OCI-LY1 (cell line): ENCODE results near the gene PDXDC1.
"Not testable (repeated sequence)": the region's sequence is repeated elsewhere in the genome, so short reads cannot be mapped to it uniquely, and the experiment has no call there.

Experiments
- EZH2 ChIP-seq: fragments of 200-600 bp; sonication (generic), shearing (Covaris generic); IDR thresholded peaks from 2 replicates; pipeline ENCODE4 v1.8.0; 2017; ENCODE audit warnings: borderline replicate concordance, mixed run types, mild to moderate bottlenecking, antibody characterized with exemption, low read length, moderate library complexity, mixed read lengths
- TF ChIP-seq, protein P1 (sequence below): fragments of 200-600 bp; sonication (generic), shearing (Covaris generic); IDR thresholded peaks from 2 replicates; pipeline ENCODE4 v1.5.1; 2017; ENCODE audit warnings: mild to moderate bottlenecking, antibody characterized with exemption, low read length, moderate library complexity, mixed read lengths

DNA sequence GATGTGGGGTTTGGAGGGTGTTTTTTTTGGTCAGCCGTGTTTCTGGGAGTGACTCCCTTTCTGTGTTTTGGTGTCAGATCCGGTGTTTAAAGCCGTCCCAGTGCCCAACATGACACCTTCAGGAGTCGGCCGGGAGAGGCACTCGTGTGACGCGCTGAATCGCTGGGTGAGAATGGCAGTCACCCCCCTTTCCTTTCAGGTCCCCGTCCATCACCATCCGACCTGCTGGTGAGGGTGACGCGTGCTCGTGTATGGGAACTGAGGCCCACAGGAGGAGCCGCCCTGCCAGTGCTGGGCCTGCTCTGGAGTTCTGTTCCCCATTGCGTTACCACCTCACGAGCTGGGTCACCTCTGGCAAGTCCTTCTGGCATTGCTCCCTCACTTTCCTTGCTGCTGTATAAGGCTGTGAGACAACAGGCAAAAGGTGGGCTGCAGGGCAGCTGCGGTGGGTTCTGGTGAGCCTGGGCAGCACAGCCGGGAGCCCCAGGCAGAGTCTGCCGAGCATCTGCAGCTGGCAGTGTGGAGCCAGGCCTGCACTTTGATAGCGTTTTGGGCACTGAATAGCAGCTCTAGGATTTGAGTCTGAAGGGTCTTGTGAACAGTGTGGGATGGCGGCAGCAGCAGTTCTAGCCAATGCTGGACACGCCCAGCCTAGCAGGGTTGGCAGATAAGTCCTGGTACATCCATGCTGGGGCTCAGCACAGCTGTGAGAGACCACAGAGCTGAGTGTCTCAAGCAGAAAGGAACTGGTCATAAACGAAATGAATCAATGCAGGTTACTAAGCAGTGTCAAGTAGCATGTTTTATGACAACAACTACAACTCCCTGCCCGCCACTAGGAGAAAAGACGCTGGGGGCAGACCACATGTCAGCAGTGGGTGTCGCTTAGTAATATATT, 54.2 kb downstream of the PDXDC1 start:
- TF ChIP-seq, protein P1, sequence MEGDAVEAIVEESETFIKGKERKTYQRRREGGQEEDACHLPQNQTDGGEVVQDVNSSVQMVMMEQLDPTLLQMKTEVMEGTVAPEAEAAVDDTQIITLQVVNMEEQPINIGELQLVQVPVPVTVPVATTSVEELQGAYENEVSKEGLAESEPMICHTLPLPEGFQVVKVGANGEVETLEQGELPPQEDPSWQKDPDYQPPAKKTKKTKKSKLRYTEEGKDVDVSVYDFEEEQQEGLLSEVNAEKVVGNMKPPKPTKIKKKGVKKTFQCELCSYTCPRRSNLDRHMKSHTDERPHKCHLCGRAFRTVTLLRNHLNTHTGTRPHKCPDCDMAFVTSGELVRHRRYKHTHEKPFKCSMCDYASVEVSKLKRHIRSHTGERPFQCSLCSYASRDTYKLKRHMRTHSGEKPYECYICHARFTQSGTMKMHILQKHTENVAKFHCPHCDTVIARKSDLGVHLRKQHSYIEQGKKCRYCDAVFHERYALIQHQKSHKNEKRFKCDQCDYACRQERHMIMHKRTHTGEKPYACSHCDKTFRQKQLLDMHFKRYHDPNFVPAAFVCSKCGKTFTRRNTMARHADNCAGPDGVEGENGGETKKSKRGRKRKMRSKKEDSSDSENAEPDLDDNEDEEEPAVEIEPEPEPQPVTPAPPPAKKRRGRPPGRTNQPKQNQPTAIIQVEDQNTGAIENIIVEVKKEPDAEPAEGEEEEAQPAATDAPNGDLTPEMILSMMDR: not testable (repeated sequence)
- TF ChIP-seq EZH2: not testable (repeated sequence)
